ENCODE data around the gene PHYHIPL. TPM values are rescaled to one million over a fixed set of nuclear protein-coding genes. Genes with fewer than 3 reads are reported as not detected.

The PHYHIPL gene
- total and polyA plus RNA-seq, 2 of the 8 experiments (the other 6 are each of a cell fraction or from before 2014, with no cell fraction given) = 0.23 to 0.48 TPM

DNA sequence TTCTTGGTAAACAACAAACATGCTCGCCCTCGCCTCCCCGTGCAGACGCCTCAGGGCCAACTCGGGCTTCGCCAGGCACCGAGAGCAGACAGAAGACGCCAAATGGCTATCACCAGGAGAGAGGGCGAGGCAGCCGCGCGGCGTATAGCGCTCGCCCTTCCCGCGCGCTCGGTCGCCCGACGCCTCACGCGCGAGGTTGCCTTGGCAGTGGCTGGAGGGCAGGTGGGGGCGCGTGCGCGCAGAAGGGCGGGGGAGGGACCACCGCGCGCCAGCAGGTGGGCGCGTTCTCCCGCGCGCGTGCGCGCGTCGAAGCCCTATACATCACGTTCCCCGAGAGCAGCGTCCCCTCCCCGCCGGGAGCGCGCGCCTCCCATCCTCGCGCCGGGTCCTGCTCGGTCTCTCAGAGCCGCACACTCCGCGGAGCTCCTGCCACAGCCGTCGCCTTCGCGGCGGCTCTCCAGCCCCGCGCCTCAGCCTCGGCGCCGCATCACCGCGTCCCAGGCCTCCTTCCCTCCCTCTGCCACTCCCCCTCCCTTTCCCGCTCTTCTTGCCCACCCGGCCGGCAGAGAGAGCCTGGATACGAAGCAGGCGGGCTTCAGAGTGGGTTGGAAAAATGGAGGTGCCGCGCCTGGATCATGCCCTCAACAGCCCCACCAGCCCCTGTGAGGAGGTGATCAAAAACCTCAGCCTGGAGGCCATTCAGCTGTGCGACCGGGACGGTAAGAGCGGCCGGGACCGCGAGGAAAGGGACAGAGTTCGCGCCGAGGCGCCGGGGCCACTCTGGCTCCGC, at the start of gene PHYHIPL (continued):
- TF ChIP-seq RAD21 (IDR thresholded peaks at IDR 0.05 in 1 of 2, conservative IDR thresholded peaks at IDR 0.05 in 1 of 2; ENCODE audit: low read depth in 2 of 2, low read length in 2 of 2) = no peak; a peak in 1 of 4 replicates
- no peak for TF ChIP-seq CBX5 (IDR thresholded peaks at IDR 0.05; ENCODE audit: low read depth, low read length)
- TF ChIP-seq, protein P1, sequence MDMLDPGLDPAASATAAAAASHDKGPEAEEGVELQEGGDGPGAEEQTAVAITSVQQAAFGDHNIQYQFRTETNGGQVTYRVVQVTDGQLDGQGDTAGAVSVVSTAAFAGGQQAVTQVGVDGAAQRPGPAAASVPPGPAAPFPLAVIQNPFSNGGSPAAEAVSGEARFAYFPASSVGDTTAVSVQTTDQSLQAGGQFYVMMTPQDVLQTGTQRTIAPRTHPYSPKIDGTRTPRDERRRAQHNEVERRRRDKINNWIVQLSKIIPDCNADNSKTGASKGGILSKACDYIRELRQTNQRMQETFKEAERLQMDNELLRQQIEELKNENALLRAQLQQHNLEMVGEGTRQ (IDR thresholded peaks at IDR 0.05; ENCODE audit: low read length) = no peak
- TF ChIP-seq, protein P2, sequence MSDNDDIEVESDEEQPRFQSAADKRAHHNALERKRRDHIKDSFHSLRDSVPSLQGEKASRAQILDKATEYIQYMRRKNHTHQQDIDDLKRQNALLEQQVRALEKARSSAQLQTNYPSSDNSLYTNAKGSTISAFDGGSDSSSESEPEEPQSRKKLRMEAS (IDR thresholded peaks at IDR 0.05) = peak; percentile 78
- no peak for TF ChIP-seq CHD2 (IDR thresholded peaks at IDR 0.05; ENCODE audit: low read length)
- TF ChIP-seq PHF8 (conservative IDR thresholded peaks at IDR 0.05; ENCODE audit: low read depth, low read length) = peak; percentile 43
- TF ChIP-seq BRCA1 (IDR thresholded peaks at IDR 0.05; ENCODE audit: low read depth, low read length) = no peak
- no peak for TF ChIP-seq SIN3A (conservative IDR thresholded peaks at IDR 0.05 in 1 of 2, IDR thresholded peaks at IDR 0.05 in 1 of 2; ENCODE audit: low read depth in 1 of 2, low read length in 2 of 2)
- TF ChIP-seq EP300 (IDR thresholded peaks at IDR 0.05; ENCODE audit: borderline replicate concordance in 1 of 2, low read depth in 2 of 2, low read length in 2 of 2) = no peak
- TF ChIP-seq POLR2A (IDR thresholded peaks at IDR 0.05; ENCODE audit: control extremely low read depth in 1 of 2, low read depth in 2 of 2, low read length in 2 of 2) = 0 out of 3 replicates have a peak, but pooled peaks of 1 of the 2 experiments have one; percentile 35
- TF ChIP-seq RNF2 (IDR thresholded peaks at IDR 0.05; ENCODE audit: borderline replicate concordance, low read depth, low read length, missing control alignments, poor library complexity, severe bottlenecking) = peak; percentile 65
- no peak for TF ChIP-seq CREB1 (IDR thresholded peaks at IDR 0.05)
- no peak for TF ChIP-seq RXRA (IDR thresholded peaks at IDR 0.05; ENCODE audit: insufficient read depth, low read depth, low read length)
